Measurements from ENCODE around the gene G0S2. TPM values are rescaled to one million over a fixed set of nuclear protein-coding genes. Genes with fewer than 3 reads are reported as not detected.
A peak's percentile ranks its signal among the peaks of the same experiment; 100 is the strongest.
"Not testable (repeated sequence)": the region's sequence is repeated elsewhere in the genome, so short reads cannot be mapped to it uniquely, and the experiment has no call there.

The G0S2 gene
- total and polyA plus RNA-seq, 8 donors: 10.6 to 89.1 (median 36.7) TPM

DNA sequence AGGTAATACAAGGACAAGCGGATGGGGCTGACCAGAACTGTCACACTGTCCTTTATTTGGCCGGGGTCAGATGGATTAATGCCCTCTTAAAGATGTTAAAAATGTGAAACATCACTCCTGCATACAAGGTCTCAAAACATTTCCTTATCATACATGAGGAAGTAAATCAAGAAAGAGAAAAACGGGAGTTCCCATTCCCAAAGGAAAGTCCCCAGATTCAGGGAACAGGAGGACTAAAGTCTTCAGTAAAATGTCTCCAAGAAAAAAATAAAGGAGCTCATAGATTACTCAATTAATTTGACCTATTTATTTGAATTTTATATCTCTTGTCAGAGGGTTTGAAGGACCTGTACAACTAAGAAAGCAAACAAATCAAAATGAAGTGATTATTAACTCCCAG is 16.0 kb downstream of the G0S2 start:
- DNase-seq (no peak), ATAC-seq (no peak)
- no peaks in the 10 kb centered on the region for H3K27me3 ChIP-seq
- no peak overlapping the region for H3K27ac ChIP-seq
- no peaks in the 10 kb centered on the region for H3K9me3 ChIP-seq
- intact Hi-C loops (cut with DNase I): loop anchor here in 1 of 2 donors (5.0 kb wide), 1 partner anchor 109 kb away; the partner anchor contains the start of gene CAMK1G
- no peak overlapping the region for H3K4me3 ChIP-seq
- TF ChIP-seq, protein P1, sequence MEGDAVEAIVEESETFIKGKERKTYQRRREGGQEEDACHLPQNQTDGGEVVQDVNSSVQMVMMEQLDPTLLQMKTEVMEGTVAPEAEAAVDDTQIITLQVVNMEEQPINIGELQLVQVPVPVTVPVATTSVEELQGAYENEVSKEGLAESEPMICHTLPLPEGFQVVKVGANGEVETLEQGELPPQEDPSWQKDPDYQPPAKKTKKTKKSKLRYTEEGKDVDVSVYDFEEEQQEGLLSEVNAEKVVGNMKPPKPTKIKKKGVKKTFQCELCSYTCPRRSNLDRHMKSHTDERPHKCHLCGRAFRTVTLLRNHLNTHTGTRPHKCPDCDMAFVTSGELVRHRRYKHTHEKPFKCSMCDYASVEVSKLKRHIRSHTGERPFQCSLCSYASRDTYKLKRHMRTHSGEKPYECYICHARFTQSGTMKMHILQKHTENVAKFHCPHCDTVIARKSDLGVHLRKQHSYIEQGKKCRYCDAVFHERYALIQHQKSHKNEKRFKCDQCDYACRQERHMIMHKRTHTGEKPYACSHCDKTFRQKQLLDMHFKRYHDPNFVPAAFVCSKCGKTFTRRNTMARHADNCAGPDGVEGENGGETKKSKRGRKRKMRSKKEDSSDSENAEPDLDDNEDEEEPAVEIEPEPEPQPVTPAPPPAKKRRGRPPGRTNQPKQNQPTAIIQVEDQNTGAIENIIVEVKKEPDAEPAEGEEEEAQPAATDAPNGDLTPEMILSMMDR (IDR thresholded peaks at IDR 0.05): no peak
- H3K4me1 ChIP-seq: peaks cover 11 to 38% of the 10 kb centered on the region in 2 donors
- no peaks in the 10 kb centered on the region for H3K36me3 ChIP-seq

DNA sequence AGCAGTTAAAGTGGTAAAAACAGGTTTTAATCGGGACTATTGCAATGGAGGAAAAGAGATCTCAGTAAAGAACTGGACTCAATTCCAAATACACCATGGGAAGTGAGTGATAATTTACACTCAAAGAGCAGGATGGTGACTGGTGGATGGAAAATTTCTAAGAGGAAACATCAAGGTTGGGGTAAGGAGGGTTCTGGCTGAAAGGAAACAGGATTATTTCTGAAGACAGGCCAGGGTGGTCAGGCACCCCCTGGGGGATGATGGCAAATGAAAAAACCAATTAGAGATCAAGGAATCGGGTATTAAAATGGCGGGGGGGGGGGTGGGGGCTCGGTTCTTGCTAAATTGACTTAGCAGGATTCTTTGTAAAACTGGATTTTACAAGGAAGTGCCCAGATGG is 17.1 kb downstream of the G0S2 start:
- ATAC-seq (no peak), DNase-seq (no peak)
- Histone ChIP-seq H3K9me3 (no peaks in the 10 kb centered on the region), H3K4me3 (no peak overlapping the region), H3K36me3 (no peaks in the 10 kb centered on the region), H3K27me3 (no peaks in the 10 kb centered on the region), H3K27ac (peak overlapping the region in 1 of 2 donors; percentile 45), H3K4me1 (peaks cover 10 to 33% of the 10 kb centered on the region in 2 donors)
- TF ChIP-seq, protein P1 (IDR thresholded peaks at IDR 0.05): no peak
- intact Hi-C loops (cut with DNase I): loop anchor here in 1 of 2 donors (5.0 kb wide), 1 partner anchor 110 kb away; the partner anchor contains the start of gene CAMK1G

DNA sequence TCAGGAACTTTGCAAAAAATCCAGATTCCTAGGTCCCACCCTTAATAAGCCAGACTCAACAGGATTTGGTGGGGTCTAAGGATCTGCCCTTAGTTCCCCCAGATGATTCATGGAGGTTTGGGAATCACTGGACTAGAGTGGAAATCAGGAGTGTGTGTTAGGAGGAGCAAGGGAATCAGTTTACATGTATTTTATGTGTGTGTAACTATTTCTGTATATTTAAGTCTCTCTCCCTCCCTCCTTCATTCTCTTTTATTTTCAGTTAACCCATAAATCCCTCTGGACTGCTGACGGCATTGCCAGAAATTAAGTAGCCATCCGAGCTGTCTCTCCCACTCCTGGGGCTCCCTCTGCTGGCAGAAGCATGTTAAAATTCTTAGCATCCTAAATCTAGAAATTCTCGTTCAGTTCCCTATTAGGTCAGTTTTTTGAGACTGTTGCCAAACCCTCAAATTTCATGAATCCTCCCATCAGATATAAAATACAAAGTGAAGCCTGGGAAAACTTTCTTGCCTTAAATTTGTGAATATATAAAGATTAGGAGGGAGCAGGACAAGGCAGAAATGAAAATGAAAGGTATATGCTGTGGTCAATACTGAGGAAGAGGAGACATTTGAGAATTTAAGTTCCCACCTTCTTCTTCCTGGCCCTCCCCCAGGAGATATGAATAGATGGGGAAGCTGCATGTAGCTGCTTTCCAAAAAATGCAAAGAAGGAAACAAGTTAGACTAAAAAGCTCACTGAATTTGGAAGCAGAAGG is 17.7 kb downstream of the G0S2 start:
- Histone ChIP-seq H3K9me3 (no peaks in the 10 kb centered on the region), H3K4me1 (peaks cover 6 to 30% of the 10 kb centered on the region in 2 donors), H3K4me3 (no peak overlapping the region), H3K36me3 (no peaks in the 10 kb centered on the region), H3K27me3 (no peaks in the 10 kb centered on the region), H3K27ac (no peak overlapping the region)
- TF ChIP-seq, protein P1 (IDR thresholded peaks at IDR 0.05): peak; percentile 76 to 82
- DNase-seq (peak; percentile 45 to 89 (median 76)), ATAC-seq (peak; percentile 86)
- intact Hi-C loops (cut with DNase I): loop anchor here in 1 of 2 donors (5.0 kb wide), 1 partner anchor 111 kb away; the partner anchor contains the start of gene CAMK1G

DNA sequence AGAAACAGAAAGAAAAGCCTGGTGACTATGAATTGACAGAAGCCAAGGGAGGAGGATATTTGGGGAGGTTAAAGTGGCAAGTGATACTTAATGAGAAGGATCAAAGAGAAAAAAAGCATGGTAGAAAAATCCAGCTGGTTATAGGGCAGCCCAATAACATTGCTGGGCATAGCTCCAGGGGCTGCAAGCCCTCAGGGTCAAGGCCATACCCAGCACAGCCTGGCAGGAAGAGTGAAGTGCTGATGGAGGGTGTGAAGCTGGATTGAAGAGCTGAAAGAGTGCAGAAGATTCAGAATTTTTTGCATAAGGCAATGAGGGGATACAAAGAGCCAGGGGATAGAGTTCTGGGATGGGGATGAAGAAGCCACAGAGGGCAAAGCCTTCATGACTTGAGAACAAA is 21.5 kb downstream of the G0S2 start:
- no peaks in the 10 kb centered on the region for H3K27me3 ChIP-seq
- no peaks in the 10 kb centered on the region for H3K9me3 ChIP-seq
- H3K4me3 ChIP-seq: no peak overlapping the region
- TF ChIP-seq, protein P1 (IDR thresholded peaks at IDR 0.05): no peak
- intact Hi-C loops (cut with DNase I): no loop called here
- DNase-seq (no peak), ATAC-seq (no peak)
- no peaks in the 10 kb centered on the region for H3K36me3 ChIP-seq
- H3K27ac ChIP-seq: no peak overlapping the region
- peaks cover 4 to 12% of the 10 kb centered on the region in 2 donors for H3K4me1 ChIP-seq

DNA sequence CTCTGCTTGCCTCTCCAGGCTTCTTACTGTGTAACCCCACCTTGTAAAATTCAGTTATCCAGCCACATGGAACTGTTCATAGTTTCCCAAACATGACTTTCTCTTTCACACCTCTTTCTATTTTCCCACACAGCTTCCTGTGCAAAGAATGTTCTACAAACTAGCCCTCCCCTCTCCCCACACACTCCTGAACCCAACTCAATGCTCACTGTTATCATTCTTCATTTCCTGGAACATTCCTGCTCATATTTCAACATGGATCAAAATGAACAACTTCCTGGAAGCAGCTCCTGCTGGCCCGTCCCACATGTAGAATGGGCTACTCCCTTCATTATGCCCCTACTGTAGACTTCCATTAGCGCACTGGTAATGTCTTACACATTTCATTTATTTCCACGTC is 21.9 kb downstream of the G0S2 start:
- Histone ChIP-seq H3K9me3 (no peaks in the 10 kb centered on the region), H3K4me3 (no peak overlapping the region), H3K27me3 (no peaks in the 10 kb centered on the region), H3K36me3 (no peaks in the 10 kb centered on the region), H3K27ac (no peak overlapping the region), H3K4me1 (peaks cover 1 to 9% of the 10 kb centered on the region in 2 donors)
- peak; percentile 12 for ATAC-seq
- intact Hi-C loops (cut with DNase I): no loop called here
- TF ChIP-seq, protein P1 (IDR thresholded peaks at IDR 0.05): no peak
- no peak for DNase-seq

DNA sequence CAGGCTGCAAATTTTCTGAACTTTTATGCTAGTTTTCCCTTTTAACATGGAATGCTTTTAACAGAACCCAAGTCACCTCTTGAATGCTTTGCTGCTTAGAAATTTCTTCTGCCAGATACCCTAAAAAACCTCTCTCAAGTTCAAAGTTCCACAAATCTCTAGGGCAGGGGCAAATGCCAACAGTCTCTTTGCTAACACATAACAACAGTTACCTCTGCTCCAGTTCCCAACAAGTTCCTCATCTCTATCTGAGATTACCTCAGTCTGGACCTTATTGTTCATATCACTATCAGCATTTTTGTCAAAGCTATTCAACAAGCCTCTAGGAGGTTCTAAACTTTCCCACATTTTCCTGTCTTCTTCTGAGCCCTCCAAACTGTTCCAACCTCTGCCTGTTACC is 25.5 kb downstream of the G0S2 start:
- H3K27ac ChIP-seq; H3K4me1 ChIP-seq; ATAC-seq; DNase-seq; H3K27me3 ChIP-seq; H3K9me3 ChIP-seq; intact Hi-C loops (cut with DNase I); H3K36me3 ChIP-seq; H3K4me3 ChIP-seq: not testable (repeated sequence)
